ENCODE results near the gene ULBP3. TPM values are rescaled to one million over a fixed set of nuclear protein-coding genes. Genes with fewer than 3 reads are reported as not detected.
"Not testable (repeated sequence)": the region's sequence is repeated elsewhere in the genome, so short reads cannot be mapped to it uniquely, and the experiment has no call there.

The ULBP3 gene
- total and polyA plus RNA-seq, 4 donors = 5.2 to 6.9 (median 5.6) TPM

DNA sequence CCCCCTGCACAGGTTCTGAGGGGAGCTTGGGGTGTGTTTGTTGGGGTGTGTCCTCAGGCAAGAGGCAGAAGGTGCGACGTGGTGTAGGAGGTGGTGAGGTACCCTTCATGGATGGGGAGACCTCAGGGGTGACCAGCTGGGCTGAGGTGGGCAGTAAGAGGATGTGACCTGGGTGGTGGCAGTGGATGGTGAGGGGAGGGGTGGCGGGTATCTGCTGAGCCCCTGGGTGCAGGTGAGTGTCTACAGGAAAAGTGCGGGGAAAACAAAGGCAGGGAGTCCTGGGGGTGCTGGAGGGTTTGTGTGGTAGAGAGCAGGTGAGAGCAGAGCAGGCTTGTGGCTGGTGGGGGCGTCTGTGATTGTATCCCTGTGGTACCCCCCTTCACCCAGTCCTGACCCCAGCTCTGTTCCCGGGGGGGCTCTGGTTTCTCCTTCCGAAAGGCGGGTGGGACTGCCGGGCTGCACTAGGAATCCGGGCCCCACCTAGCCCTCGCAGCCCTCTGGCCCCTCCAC, 44.2 kb downstream of the ULBP3 start:
- no peak overlapping the region for H3K27ac ChIP-seq (ENCODE audit: low read depth, low read length)
- no peak overlapping the region for H3K4me3 ChIP-seq (ENCODE audit: low read depth, low read length)
- 31% methylated on average over 10 of the region's 11 CpGs for WGBS (ENCODE audit: insufficient coverage)
- no peak for DNase-seq (ENCODE audit: low read depth in 4 of 6, low spot score in 6 of 6)
- H3K27me3 ChIP-seq (ENCODE audit: control insufficient read depth, insufficient read depth, low read length) = peaks cover 49% of the 10 kb centered on the region
- no peaks in the 10 kb centered on the region for H3K36me3 ChIP-seq (ENCODE audit: control insufficient read depth, insufficient read depth, low read length)
- H3K9me3 ChIP-seq (ENCODE audit: control insufficient read depth, insufficient read depth, low read length) = no peaks in the 10 kb centered on the region
- H3K4me1 ChIP-seq (ENCODE audit: control insufficient read depth, insufficient read depth, low read length) = peaks cover 14% of the 10 kb centered on the region

GRCh38 chr6:150024021-150024420, 44.9 kb downstream of the ULBP3 start:
- WGBS (ENCODE audit: insufficient coverage) = no CpG with 5 or more reads among the region's 2 CpGs
- H3K27ac ChIP-seq (ENCODE audit: low read depth, low read length); DNase-seq (ENCODE audit: low read depth in 4 of 6, low spot score in 6 of 6); H3K4me3 ChIP-seq (ENCODE audit: low read depth, low read length); H3K36me3 ChIP-seq (ENCODE audit: control insufficient read depth, insufficient read depth, low read length); H3K9me3 ChIP-seq (ENCODE audit: control insufficient read depth, insufficient read depth, low read length): not testable (repeated sequence)
- peaks cover 14% of the 10 kb centered on the region for H3K4me1 ChIP-seq (ENCODE audit: control insufficient read depth, insufficient read depth, low read length)
- peaks cover 53% of the 10 kb centered on the region for H3K27me3 ChIP-seq (ENCODE audit: control insufficient read depth, insufficient read depth, low read length)

DNA sequence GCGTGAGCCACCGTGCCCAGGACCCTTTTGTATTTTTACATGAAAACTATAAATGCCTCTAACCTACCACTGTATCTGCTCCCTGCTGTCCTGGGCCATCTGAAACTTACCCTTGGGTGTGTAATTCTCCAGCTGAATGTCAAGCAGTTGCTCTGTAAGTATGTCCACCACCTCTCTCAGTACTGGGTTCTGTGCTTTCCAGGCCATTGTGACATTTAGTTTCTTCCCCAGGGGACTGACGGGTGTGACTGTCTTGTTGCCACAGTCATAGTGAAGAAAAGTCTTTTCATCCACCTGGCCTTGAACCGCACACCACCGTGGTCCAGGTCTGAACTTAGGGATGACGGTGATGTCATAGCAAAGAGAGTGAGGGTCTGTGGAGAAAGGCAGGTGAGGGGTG, 47.1 kb downstream of the ULBP3 start:
- not testable (repeated sequence) for H3K36me3 ChIP-seq (ENCODE audit: control insufficient read depth, insufficient read depth, low read length); H3K9me3 ChIP-seq (ENCODE audit: control insufficient read depth, insufficient read depth, low read length); H3K27ac ChIP-seq (ENCODE audit: low read depth, low read length); DNase-seq (ENCODE audit: low read depth in 4 of 6, low spot score in 6 of 6); H3K4me3 ChIP-seq (ENCODE audit: low read depth, low read length)
- WGBS (ENCODE audit: insufficient coverage) = no CpG with 5 or more reads among the region's 6 CpGs
- Histone ChIP-seq H3K4me1 (ENCODE audit: control insufficient read depth, insufficient read depth, low read length) (peaks cover 14% of the 10 kb centered on the region), H3K27me3 (ENCODE audit: control insufficient read depth, insufficient read depth, low read length) (peaks cover 47% of the 10 kb centered on the region)

DNA sequence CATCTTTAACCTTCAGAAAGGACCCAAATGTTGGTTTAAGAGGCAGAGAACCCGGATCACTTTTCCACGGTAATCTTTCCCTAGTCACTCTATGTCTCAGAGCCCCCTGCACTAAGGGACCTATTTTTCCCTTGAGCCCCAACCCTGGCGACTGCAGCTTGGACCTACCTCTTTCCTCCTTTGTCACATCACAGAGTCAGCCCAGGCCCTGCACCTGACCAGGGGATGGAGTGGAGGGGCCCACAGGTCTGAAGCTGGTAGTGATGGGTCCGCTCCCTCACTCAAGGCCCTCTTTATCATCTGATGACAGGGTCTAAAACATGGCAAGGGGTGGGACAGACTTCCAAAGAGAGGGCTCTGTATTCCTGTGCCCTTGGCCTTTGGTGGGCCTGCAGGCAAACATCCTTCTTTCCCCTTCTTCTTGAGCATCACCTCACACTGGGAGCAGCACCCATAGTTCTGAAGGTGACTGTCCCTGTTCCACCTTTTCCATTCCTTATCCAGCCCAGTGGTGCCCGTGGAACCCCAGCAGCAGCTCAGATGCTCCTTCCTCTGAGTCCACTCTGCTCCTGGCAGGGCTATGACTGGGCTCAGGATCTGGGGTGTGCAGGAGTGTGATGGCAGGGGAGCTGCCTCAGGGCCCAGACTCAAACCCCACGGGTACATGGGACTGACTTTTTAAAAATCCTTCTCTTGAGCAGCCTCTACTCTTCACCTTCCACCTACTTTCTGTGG, 49.9 kb downstream of the ULBP3 start:
- Histone ChIP-seq H3K4me1 (ENCODE audit: control insufficient read depth, insufficient read depth, low read length) (peaks cover 15% of the 10 kb centered on the region), H3K4me3 (ENCODE audit: low read depth, low read length) (no peak overlapping the region), H3K36me3 (ENCODE audit: control insufficient read depth, insufficient read depth, low read length) (no peaks in the 10 kb centered on the region), H3K27ac (ENCODE audit: low read depth, low read length) (no peak overlapping the region), H3K9me3 (ENCODE audit: control insufficient read depth, insufficient read depth, low read length) (no peaks in the 10 kb centered on the region), H3K27me3 (ENCODE audit: control insufficient read depth, insufficient read depth, low read length) (peaks cover 47% of the 10 kb centered on the region)
- 69% methylated on average over 3 of the region's 6 CpGs for WGBS (ENCODE audit: insufficient coverage)
- DNase-seq (ENCODE audit: low read depth in 4 of 6, low spot score in 6 of 6) = no peak

DNA sequence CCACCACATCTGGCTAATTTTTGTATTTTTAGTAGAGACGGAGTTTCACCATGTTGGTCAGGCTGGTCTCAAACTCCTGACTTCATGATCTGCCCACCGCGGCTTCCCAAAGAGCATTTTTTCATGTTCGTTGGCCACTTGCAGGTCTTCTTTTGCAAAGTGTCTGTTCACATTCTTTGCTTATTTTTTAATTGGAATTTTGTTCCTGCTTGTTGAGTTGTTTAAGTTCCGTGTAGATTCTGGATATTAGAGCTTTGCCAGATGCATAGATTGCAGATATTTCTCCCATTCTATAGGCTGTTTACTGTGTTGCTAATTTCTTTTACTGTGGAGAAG, 51.8 kb downstream of the ULBP3 start:
- not testable (repeated sequence) for H3K27ac ChIP-seq (ENCODE audit: low read depth, low read length); H3K9me3 ChIP-seq (ENCODE audit: control insufficient read depth, insufficient read depth, low read length); H3K4me3 ChIP-seq (ENCODE audit: low read depth, low read length); DNase-seq (ENCODE audit: low read depth in 4 of 6, low spot score in 6 of 6); H3K36me3 ChIP-seq (ENCODE audit: control insufficient read depth, insufficient read depth, low read length)
- peaks cover 15% of the 10 kb centered on the region for H3K4me1 ChIP-seq (ENCODE audit: control insufficient read depth, insufficient read depth, low read length)
- WGBS (ENCODE audit: insufficient coverage) = 0% methylated on average over 1 of the region's 5 CpGs
- peaks cover 62% of the 10 kb centered on the region for H3K27me3 ChIP-seq (ENCODE audit: control insufficient read depth, insufficient read depth, low read length)

GRCh38 chr6:150016324-150017185, 52.4 kb downstream of the ULBP3 start:
- Histone ChIP-seq H3K27me3 (ENCODE audit: control insufficient read depth, insufficient read depth, low read length) (peaks cover 68% of the 10 kb centered on the region), H3K9me3 (ENCODE audit: control insufficient read depth, insufficient read depth, low read length) (no peaks in the 10 kb centered on the region), H3K27ac (ENCODE audit: low read depth, low read length) (no peak overlapping the region), H3K36me3 (ENCODE audit: control insufficient read depth, insufficient read depth, low read length) (no peaks in the 10 kb centered on the region), H3K4me1 (ENCODE audit: control insufficient read depth, insufficient read depth, low read length) (peaks cover 15% of the 10 kb centered on the region), H3K4me3 (ENCODE audit: low read depth, low read length) (no peak overlapping the region)
- WGBS (ENCODE audit: insufficient coverage) = 27% methylated on average over 6 of the region's 6 CpGs
- peak; percentile 59 to 93 (median 70) for DNase-seq (ENCODE audit: low read depth in 4 of 6, low spot score in 6 of 6)

DNA sequence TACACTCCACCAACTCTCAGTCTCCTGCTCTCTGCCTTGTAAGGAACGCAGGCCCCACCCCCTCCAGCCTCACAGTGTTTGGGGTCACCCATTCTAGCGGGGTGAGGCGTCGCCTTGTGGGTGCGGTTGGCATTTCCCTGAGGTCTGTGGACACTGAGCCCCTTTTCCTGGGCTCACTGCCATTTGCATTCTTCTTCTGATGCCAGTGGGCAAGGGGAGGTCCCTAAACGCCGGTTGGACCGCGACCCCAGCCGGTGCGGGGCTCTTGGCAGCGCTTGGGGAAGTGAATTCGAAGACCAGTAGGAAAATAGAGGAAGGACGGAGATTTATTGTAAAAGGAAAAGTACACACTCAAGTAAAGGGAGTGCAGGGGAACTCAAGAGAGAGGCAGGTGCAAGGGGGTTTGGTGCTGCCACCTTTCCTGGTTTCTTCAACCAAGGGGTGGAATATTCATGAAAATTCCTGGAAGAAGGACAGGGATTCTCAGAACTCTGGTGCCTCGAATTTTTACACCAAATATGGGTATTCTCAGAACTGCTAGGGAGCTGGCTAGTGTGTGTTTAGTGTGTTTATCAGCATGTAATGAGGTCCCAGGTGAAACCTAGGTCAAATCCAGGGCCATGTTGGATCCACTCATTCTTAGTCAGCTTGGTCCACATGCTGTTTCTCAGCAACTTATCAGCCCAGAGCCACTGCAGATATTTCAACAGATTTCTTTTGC, 53.5 kb downstream of the ULBP3 start:
- not testable (repeated sequence) for DNase-seq (ENCODE audit: low read depth in 4 of 6, low spot score in 6 of 6); H3K36me3 ChIP-seq (ENCODE audit: control insufficient read depth, insufficient read depth, low read length); H3K27ac ChIP-seq (ENCODE audit: low read depth, low read length); H3K4me3 ChIP-seq (ENCODE audit: low read depth, low read length); H3K9me3 ChIP-seq (ENCODE audit: control insufficient read depth, insufficient read depth, low read length)
- H3K4me1 ChIP-seq (ENCODE audit: control insufficient read depth, insufficient read depth, low read length) = peaks cover 15% of the 10 kb centered on the region
- peaks cover 72% of the 10 kb centered on the region for H3K27me3 ChIP-seq (ENCODE audit: control insufficient read depth, insufficient read depth, low read length)
- 3% methylated on average over 14 of the region's 15 CpGs for WGBS (ENCODE audit: insufficient coverage)

GRCh38 chr6:150014623-150015280, 54.2 kb downstream of the ULBP3 start:
- peaks cover 15% of the 10 kb centered on the region for H3K4me1 ChIP-seq (ENCODE audit: control insufficient read depth, insufficient read depth, low read length)
- DNase-seq (ENCODE audit: low read depth in 4 of 6, low spot score in 6 of 6); H3K4me3 ChIP-seq (ENCODE audit: low read depth, low read length); H3K9me3 ChIP-seq (ENCODE audit: control insufficient read depth, insufficient read depth, low read length); H3K27ac ChIP-seq (ENCODE audit: low read depth, low read length); H3K36me3 ChIP-seq (ENCODE audit: control insufficient read depth, insufficient read depth, low read length): not testable (repeated sequence)
- WGBS (ENCODE audit: insufficient coverage) = no CpG with 5 or more reads among the region's 50 CpGs
- peaks cover 79% of the 10 kb centered on the region for H3K27me3 ChIP-seq (ENCODE audit: control insufficient read depth, insufficient read depth, low read length)

Data from spinal cord (tissue), 10 donors.